ENCODE results near the gene IMMP2L. TPM values are rescaled to one million over a fixed set of nuclear protein-coding genes. Genes with fewer than 3 reads are reported as not detected.

The IMMP2L gene
- total RNA-seq, 2 donors from 2014 or later: 10.5 to 17.4 TPM

DNA sequence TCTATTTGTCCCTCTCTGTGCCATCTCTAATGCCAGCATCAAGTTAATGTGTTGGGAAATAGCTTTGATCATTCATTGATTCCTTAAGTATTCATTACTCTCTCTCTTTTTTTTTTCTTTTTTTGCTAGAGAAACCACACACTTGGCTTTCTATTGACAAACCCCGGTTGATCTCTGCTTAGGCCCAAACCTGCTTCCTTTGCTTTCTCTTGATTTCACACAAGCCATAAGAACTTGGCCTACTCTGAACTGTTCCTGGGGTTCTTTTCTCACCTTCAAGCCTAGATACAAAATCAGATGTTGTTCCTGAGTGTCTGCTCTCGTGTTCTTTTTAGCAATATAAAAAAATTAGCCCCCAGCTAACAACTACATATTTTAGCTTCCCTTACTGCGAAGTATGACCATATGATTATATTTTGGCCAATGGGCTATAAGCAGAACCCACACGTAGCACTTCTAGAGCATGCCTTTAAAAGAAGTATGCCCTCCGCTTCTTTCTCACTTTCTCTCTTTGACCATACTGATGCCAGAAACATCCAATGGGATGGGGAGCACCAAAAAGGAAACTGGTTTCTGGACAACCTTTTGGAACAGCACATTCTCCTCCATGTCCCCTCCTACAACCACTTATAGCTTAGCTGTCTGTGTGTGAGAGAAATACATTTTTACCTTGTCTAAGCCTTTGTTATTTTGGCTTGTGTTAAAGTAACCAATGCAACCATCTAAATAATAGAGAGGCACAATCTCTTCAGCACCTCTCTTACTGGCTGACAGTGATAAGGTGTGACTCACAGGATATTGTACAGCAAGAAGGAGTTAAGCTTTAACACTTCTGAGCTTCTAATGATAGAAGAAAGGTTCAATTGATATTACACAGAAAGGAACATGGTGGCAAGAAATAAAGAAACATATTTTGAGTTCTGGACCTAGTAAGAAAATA is 568.0 kb downstream of the IMMP2L start:
- DNase-seq: no peak
- TF ChIP-seq POLR2A (IDR thresholded peaks at IDR 0.05): no peak
- TF ChIP-seq, protein P1, sequence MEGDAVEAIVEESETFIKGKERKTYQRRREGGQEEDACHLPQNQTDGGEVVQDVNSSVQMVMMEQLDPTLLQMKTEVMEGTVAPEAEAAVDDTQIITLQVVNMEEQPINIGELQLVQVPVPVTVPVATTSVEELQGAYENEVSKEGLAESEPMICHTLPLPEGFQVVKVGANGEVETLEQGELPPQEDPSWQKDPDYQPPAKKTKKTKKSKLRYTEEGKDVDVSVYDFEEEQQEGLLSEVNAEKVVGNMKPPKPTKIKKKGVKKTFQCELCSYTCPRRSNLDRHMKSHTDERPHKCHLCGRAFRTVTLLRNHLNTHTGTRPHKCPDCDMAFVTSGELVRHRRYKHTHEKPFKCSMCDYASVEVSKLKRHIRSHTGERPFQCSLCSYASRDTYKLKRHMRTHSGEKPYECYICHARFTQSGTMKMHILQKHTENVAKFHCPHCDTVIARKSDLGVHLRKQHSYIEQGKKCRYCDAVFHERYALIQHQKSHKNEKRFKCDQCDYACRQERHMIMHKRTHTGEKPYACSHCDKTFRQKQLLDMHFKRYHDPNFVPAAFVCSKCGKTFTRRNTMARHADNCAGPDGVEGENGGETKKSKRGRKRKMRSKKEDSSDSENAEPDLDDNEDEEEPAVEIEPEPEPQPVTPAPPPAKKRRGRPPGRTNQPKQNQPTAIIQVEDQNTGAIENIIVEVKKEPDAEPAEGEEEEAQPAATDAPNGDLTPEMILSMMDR (IDR thresholded peaks at IDR 0.05): no peak
- H3K4me1 ChIP-seq: no peaks in the 10 kb centered on the region
- H3K27ac ChIP-seq: no peak overlapping the region
- no peak overlapping the region for H3K4me3 ChIP-seq
- no peaks in the 10 kb centered on the region for H3K36me3 ChIP-seq (replicated peaks in 1 of 2; ENCODE audit: insufficient read depth in 1 of 2, low read depth in 2 of 2)
- no peak for ATAC-seq
- no peaks in the 10 kb centered on the region for H3K9me3 ChIP-seq
- no peaks in the 10 kb centered on the region for H3K27me3 ChIP-seq
- intact Hi-C loops (cut with DNase I): no loop called here
- 85 to 90% methylated on average over 5 of the region's 5 CpGs for WGBS, 2 donors

DNA sequence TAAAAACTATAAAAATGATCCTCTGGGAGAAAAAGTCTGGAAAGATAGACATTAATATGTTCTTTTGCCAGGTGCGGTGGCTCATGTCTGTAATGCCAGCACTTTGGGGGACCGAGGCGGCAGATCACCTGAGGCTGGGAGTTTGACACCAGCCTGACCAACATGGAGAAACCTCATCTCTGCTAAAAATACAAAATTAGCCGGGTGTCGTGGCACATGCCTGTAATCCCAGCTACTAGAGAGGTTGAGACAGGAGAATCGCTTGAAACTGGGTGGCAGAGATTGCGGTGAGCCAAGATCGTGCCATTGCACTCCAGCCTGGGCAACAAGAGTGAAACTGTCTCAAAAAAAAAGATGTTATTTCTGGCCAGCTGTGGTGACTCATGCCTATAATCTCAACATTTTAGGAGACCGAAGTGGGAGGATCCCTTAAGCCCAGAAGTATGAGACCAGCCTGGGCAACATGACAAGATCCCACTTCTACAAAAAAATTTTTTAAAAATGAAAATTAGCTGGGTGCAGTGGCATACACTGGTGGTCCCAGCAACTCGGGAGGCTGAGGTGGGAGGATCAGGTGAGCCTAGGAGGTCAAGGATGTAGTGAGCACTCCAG is 573.3 kb downstream of the IMMP2L start:
- 93 to 95% methylated on average over 10 of the region's 10 CpGs for WGBS, 2 donors
- intact Hi-C loops (cut with DNase I): no loop called here

DNA sequence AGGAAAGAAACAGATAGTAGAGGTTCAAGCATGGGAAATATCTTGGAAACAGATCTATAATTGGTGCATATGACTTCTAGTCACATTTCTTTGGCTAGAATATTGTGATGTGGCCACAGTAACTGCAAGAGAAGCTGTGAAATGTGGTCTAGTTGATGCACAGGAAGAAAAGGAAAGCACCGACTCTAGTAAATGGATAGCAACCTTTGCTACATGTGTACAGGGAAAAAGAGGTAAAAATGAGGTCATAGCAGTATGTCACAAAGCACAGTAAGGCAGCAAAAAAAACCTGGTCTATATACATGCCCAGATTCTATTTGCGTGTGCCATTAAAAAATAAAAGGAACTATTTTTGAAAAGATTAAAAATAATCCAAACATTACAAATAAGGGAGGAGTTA is 573.9 kb downstream of the IMMP2L start:
- intact Hi-C loops (cut with DNase I): no loop called here
- WGBS, 2 donors: 98% methylated on average over 2 of the region's 2 CpGs

More for the DNA sequence above, 573.3 kb downstream of the IMMP2L start:
- DNase-seq: no peak
- TF ChIP-seq POLR2A (IDR thresholded peaks at IDR 0.05): no peak
- TF ChIP-seq, protein P1 (IDR thresholded peaks at IDR 0.05): no peak
- Histone ChIP-seq H3K4me1 (no peaks in the 10 kb centered on the region), H3K27me3 (no peaks in the 10 kb centered on the region), H3K9me3 (no peaks in the 10 kb centered on the region), H3K4me3 (no peak overlapping the region), H3K27ac (no peak overlapping the region), H3K36me3 (replicated peaks in 1 of 2; ENCODE audit: insufficient read depth in 1 of 2, low read depth in 2 of 2) (no peaks in the 10 kb centered on the region)
- no peak for ATAC-seq

GRCh38 chr7:110987127-110987693 is 575.1 kb downstream of the IMMP2L start:
- Histone ChIP-seq H3K36me3 (replicated peaks in 1 of 2; ENCODE audit: insufficient read depth in 1 of 2, low read depth in 2 of 2) (no peaks in the 10 kb centered on the region), H3K4me1 (no peaks in the 10 kb centered on the region), H3K27me3 (no peaks in the 10 kb centered on the region), H3K4me3 (no peak overlapping the region), H3K9me3 (no peaks in the 10 kb centered on the region), H3K27ac (no peak overlapping the region)
- TF ChIP-seq POLR2A (IDR thresholded peaks at IDR 0.05): no peak
- TF ChIP-seq, protein P1 (IDR thresholded peaks at IDR 0.05): no peak
- intact Hi-C loops (cut with DNase I): no loop called here
- DNase-seq: no peak
- no peak for ATAC-seq
- WGBS, 2 donors: 97 to 100% methylated on average over 1 of the region's 1 CpG

More for the DNA sequence above, 573.9 kb downstream of the IMMP2L start:
- Histone ChIP-seq H3K27ac (no peak overlapping the region), H3K4me1 (no peaks in the 10 kb centered on the region), H3K27me3 (no peaks in the 10 kb centered on the region), H3K4me3 (no peak overlapping the region), H3K36me3 (replicated peaks in 1 of 2; ENCODE audit: insufficient read depth in 1 of 2, low read depth in 2 of 2) (no peaks in the 10 kb centered on the region), H3K9me3 (no peaks in the 10 kb centered on the region)
- DNase-seq (no peak), ATAC-seq (no peak)
- TF ChIP-seq, protein P1 (IDR thresholded peaks at IDR 0.05): no peak
- no peak for TF ChIP-seq POLR2A (IDR thresholded peaks at IDR 0.05)

All from body of pancreas (tissue), 4 donors.